Hepatocyte (in vitro differentiated cells): ENCODE measurements around the gene GALNT1. TPM values are rescaled to one million over a fixed set of nuclear protein-coding genes. Genes with fewer than 3 reads are reported as not detected.

Experiments
- DNase-seq: peaks from one replicate; pipeline ENCODE4 v3.0.0-alpha.2; 2016; ENCODE audit warnings: low spot score
- H2AFZ ChIP-seq: fragments of 200-600 bp; sonication (generic); 2 replicates; pipeline ENCODE4 v1.6.0; 2016; ENCODE audit warnings: antibody characterized with exemption, mild to moderate bottlenecking
- H3K27ac ChIP-seq: fragments of 200-600 bp; sonication (generic); 2 replicates; pipeline ENCODE4 v1.5.1; 2016; ENCODE audit warnings: mild to moderate bottlenecking
- H3K27me3 ChIP-seq: fragments of 200-600 bp; sonication (generic); 2 replicates; pipeline ENCODE4 v1.6.1; 2016
- H3K36me3 ChIP-seq: fragments of 200-600 bp; sonication (generic); replicated peaks from 2 replicates; pipeline ENCODE4 v1.5.1; 2016; ENCODE audit warnings: low read depth; ENCODE audit not compliant: insufficient read depth
- H3K4me1 ChIP-seq: fragments of 200-600 bp; sonication (generic); 2 replicates; pipeline ENCODE4 v1.5.1; 2016; ENCODE audit warnings: mild to moderate bottlenecking, moderate library complexity; ENCODE audit not compliant: insufficient read depth
- H3K4me2 ChIP-seq: fragments of 200-600 bp; sonication (generic); 2 replicates; pipeline ENCODE4 v1.6.0; 2016
- H3K4me3 ChIP-seq: fragments of 200-600 bp; sonication (generic); 2 replicates; pipeline ENCODE4 v1.5.1; 2016; ENCODE audit warnings: mild to moderate bottlenecking
- H3K79me2 ChIP-seq: fragments of 200-600 bp; sonication (generic); 2 replicates; pipeline ENCODE4 v1.6.0; 2017; ENCODE audit warnings: mild to moderate bottlenecking
- H3K9me2 ChIP-seq: fragments of 200-600 bp; sonication (generic); replicated peaks from 2 replicates; pipeline ENCODE4 v1.6.0; 2017; ENCODE audit warnings: mild to moderate bottlenecking; ENCODE audit not compliant: insufficient read depth
- H3K9me3 ChIP-seq: fragments of 200-600 bp; sonication (generic); 2 replicates; pipeline ENCODE4 v1.5.1; 2016; ENCODE audit warnings: low read depth, mild to moderate bottlenecking
- H4K20me1 ChIP-seq: fragments of 200-600 bp; sonication (generic); 2 replicates; pipeline ENCODE4 v1.6.0; 2016; ENCODE audit warnings: mild to moderate bottlenecking; ENCODE audit not compliant: insufficient read depth, poor library complexity, severe bottlenecking
- EZH2 ChIP-seq: fragments of 200-600 bp; sonication (generic); IDR thresholded peaks from 2 replicates; pipeline ENCODE4 v1.6.1; 2016; ENCODE audit warnings: antibody characterized with exemption, mild to moderate bottlenecking, borderline replicate concordance
- EZH2phosphoT487 ChIP-seq: fragments of 200-600 bp; sonication (generic); IDR thresholded peaks from one replicate; pipeline ENCODE4 v1.6.1; 2018; ENCODE audit warnings: antibody characterized with exemption, mild to moderate bottlenecking, low read depth, moderate library complexity; ENCODE audit not compliant: unreplicated experiment, severe bottlenecking
- WGBS: methylation state at CpG from one replicate; pipeline ENCODE4 v1.1.6; 2016; ENCODE audit warnings: low lambda C conversion rate; ENCODE audit errors: missing lambda C conversion rate; 5-methylcytosine and 5-hydroxymethylcytosine counted together
- polyA plus RNA-seq: library from polyadenylated mRNA; unstranded; fragments of >200 nt; fragmentation: Nextera tagmentation; extraction: Ambion mirVana; gene quantifications from 2 replicates; pipeline ENCODE4 v1.2.1, GENCODE V29; 2016
- total RNA-seq: library from RNA; depleted of rRNA; stranded (reverse); fragments of >200 nt; gene quantifications from 2 replicates; pipeline ENCODE4 v1.2.3, GENCODE V29; 2014
- TF ChIP-seq, protein P1 (sequence below): fragments of 200-600 bp; sonication (generic); IDR thresholded peaks from 2 replicates; pipeline ENCODE4 v1.5.1; 2016; ENCODE audit warnings: antibody characterized with exemption, mild to moderate bottlenecking; ENCODE audit not compliant: poor library complexity

GALNT1 gene
- total and polyA plus RNA-seq, 2 experiments from 2014 or later = 231 to 271 TPM

- no peaks in the 10 kb centered on the region for H3K9me3 ChIP-seq
- WGBS = 100% methylated on average over 2 of the region's 2 CpGs
- H3K4me2 ChIP-seq = no peak overlapping the region
- no peaks in the 10 kb centered on the region for H3K27me3 ChIP-seq
- TF ChIP-seq, protein P1, sequence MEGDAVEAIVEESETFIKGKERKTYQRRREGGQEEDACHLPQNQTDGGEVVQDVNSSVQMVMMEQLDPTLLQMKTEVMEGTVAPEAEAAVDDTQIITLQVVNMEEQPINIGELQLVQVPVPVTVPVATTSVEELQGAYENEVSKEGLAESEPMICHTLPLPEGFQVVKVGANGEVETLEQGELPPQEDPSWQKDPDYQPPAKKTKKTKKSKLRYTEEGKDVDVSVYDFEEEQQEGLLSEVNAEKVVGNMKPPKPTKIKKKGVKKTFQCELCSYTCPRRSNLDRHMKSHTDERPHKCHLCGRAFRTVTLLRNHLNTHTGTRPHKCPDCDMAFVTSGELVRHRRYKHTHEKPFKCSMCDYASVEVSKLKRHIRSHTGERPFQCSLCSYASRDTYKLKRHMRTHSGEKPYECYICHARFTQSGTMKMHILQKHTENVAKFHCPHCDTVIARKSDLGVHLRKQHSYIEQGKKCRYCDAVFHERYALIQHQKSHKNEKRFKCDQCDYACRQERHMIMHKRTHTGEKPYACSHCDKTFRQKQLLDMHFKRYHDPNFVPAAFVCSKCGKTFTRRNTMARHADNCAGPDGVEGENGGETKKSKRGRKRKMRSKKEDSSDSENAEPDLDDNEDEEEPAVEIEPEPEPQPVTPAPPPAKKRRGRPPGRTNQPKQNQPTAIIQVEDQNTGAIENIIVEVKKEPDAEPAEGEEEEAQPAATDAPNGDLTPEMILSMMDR = no peak
- no peak for TF ChIP-seq EZH2phosphoT487
- TF ChIP-seq EZH2 = no peak
- no peaks in the 10 kb centered on the region for H3K9me2 ChIP-seq
- H3K79me2 ChIP-seq = no peaks in the 10 kb centered on the region
- no peak for DNase-seq
- H3K27ac ChIP-seq = no peak overlapping the region
- H3K4me1 ChIP-seq = no peaks in the 10 kb centered on the region
- H4K20me1 ChIP-seq = no peaks in the 10 kb centered on the region
- H3K36me3 ChIP-seq = no peaks in the 10 kb centered on the region
- H2AFZ ChIP-seq = no peak overlapping the region
- H3K4me3 ChIP-seq = no peak overlapping the region
These were observed 125.7 kb downstream of the GALNT1 start for GRCh38 chr18:35707247-35707646.

DNA sequence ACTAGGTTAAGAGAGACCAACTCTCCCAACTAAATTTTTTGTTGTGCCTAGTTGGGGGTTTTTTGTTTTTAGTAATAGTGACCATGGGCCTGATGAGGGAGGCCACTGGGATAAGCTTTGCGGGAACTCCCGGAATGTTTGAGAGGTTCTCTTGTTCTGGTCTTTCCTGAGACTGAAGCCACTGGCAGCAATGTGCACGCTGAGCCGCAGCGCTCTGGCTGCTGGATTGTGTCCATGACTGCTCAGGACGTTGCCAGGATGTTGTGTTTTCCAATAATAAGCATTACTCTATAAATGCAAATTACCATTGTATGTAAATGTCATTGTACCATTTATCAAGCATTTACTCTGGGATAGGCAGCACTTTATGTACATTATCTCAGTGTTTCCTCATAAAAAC is 126.1 kb downstream of the GALNT1 start:
- H3K36me3 ChIP-seq = no peaks in the 10 kb centered on the region
- H3K4me3 ChIP-seq = no peak overlapping the region
- H3K27me3 ChIP-seq = no peaks in the 10 kb centered on the region
- no peaks in the 10 kb centered on the region for H3K79me2 ChIP-seq
- no peaks in the 10 kb centered on the region for H4K20me1 ChIP-seq
- no peak overlapping the region for H3K27ac ChIP-seq
- H3K4me2 ChIP-seq = no peak overlapping the region
- H3K9me2 ChIP-seq = no peaks in the 10 kb centered on the region
- H3K9me3 ChIP-seq = no peaks in the 10 kb centered on the region
- no peak overlapping the region for H2AFZ ChIP-seq
- TF ChIP-seq EZH2 = no peak
- TF ChIP-seq EZH2phosphoT487 = no peak
- TF ChIP-seq, protein P1 = no peak
- 86% methylated on average over 6 of the region's 6 CpGs for WGBS
- H3K4me1 ChIP-seq = no peaks in the 10 kb centered on the region
- no peak for DNase-seq

GRCh38 chr18:35710581-35710980 is 129.0 kb downstream of the GALNT1 start:
- Histone ChIP-seq H3K9me2 (no peaks in the 10 kb centered on the region), H3K36me3 (no peaks in the 10 kb centered on the region), H3K79me2 (no peaks in the 10 kb centered on the region), H3K27me3 (no peaks in the 10 kb centered on the region), H3K4me2 (no peak overlapping the region), H2AFZ (no peak overlapping the region), H4K20me1 (no peaks in the 10 kb centered on the region), H3K4me1 (no peaks in the 10 kb centered on the region), H3K9me3 (no peaks in the 10 kb centered on the region), H3K27ac (no peak overlapping the region), H3K4me3 (no peak overlapping the region)
- no peak for DNase-seq
- WGBS = 91% methylated on average over 2 of the region's 2 CpGs
- TF ChIP-seq, protein P1 = no peak
- TF ChIP-seq EZH2phosphoT487 (no peak), EZH2 (no peak)

DNA sequence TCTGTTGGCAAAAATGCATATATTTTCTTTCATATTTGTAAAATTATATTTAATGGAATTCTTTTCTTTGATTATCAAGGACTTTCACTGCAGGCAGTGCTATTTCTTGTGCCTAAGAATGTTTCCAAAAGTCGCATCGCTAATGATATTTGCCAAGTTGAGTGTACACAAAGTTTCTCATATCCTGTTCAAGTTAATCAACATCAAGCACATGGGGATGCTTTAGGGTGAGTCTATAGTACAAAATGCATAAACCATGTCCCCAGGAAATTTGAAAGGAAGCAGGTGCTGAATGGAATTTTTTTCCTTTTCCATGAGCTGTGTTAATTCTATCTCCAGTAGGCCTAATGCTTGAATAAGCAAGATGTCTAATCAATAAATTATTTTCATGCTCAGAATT is 129.7 kb downstream of the GALNT1 start:
- Histone ChIP-seq H3K4me3 (no peak overlapping the region), H3K4me2 (no peak overlapping the region), H3K9me2 (no peaks in the 10 kb centered on the region), H3K36me3 (no peaks in the 10 kb centered on the region), H4K20me1 (no peaks in the 10 kb centered on the region), H2AFZ (no peak overlapping the region), H3K27me3 (no peaks in the 10 kb centered on the region), H3K79me2 (no peaks in the 10 kb centered on the region), H3K4me1 (no peaks in the 10 kb centered on the region), H3K27ac (no peak overlapping the region), H3K9me3 (no peaks in the 10 kb centered on the region)
- 95% methylated on average over 2 of the region's 2 CpGs for WGBS
- DNase-seq = no peak
- TF ChIP-seq EZH2phosphoT487 = no peak
- no peak for TF ChIP-seq EZH2
- TF ChIP-seq, protein P1 = no peak
